Thyroid gland (tissue), 4 donors: ENCODE results near the gene MPIG6B.

Experiments used
- CTCF ChIP-seq, 6 experiments: fragments of 200-600 bp in 3 of 6; fragments of 450-650 bp in 3 of 6; sonication (generic) in 3 of 6; IDR thresholded peaks; one replicate each; pipeline ENCODE4 v1.5.1; 2016 to 2019; ENCODE audit warnings: antibody characterized with exemption in 6 of 6, mild to moderate bottlenecking in 2 of 6, inconsistent platforms in 1 of 6, moderate library complexity in 1 of 6
- POLR2A ChIP-seq, 2 donors: fragments of 450-650 bp; IDR thresholded peaks; one replicate each; pipeline ENCODE4 v1.6.1; 2017; ENCODE audit warnings: antibody characterized with exemption in 2 of 2, mild to moderate bottlenecking in 2 of 2, moderate library complexity in 1 of 2

GRCh38 chr6:31691564-31692108, 31.5 kb upstream of the MPIG6B start:
- no peak for TF ChIP-seq POLR2A (IDR thresholded peaks at IDR 0.05)
- TF ChIP-seq CTCF (IDR thresholded peaks at IDR 0.05) = no peak
